Stimulated activated CD4-positive, alpha-beta T cell treated with anti-CD3 and anti-CD28 coated beads, Interleukin-2, amount 100 ng/mL, for 4 hours (primary cell): ENCODE measurements around the gene FAM168A.

Experiments used
- DNase-seq: peaks from one replicate; pipeline ENCODE4 v3.0.0-alpha.2; 2020; ENCODE audit warnings: low read depth

The FAM168A gene

DNA sequence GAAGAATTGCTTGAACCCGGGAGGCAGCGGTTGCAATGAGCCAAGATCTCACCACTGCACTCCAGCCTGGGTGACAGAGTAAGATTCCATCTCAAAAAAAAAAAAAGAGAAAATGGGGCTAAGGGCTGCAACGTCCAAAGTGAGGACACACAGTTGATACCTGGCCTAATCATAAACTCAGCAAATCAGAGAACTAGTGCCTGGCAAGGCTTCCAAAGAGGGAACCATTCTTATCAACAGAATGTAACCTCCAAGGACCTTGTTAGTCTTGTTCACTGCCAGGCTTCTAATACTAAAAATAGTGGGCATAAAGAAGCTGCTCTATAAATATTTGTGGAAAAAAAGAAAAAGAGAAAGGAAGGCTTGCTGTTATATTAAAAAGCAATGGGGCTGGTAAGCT is 42.3 kb downstream of the FAM168A start:
- no peak for DNase-seq

DNA sequence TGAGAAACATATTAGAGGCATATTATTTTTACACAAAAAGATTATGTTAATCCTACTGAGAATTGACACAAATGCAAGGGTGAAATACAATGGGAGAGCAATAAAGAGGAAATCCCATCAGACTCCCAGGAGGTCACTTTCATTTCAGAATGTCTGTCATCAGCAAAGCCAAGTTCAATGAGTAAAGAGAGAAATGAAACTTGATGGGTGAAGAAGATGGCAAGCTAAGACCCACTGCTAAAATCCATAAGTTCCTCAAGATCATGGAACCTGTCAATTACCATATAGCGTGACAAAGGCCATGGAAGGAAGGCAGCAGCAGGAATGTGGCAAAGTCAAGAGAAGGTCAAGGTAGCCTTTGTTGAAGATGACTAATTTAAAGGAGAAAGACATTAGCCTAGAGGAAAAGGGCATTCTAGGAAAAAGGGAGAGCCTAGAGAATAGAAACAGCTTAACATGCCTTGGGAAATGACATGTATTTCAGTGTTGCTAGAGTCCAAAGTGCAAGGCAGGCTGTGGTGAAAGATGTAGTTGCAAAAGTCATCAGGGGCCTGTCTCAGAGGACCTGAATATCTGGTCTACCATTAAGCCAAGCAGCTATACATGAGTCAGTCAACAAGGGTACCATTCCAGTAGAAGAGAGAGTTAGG is 43.1 kb downstream of the FAM168A start:
- DNase-seq, result no peak

DNA sequence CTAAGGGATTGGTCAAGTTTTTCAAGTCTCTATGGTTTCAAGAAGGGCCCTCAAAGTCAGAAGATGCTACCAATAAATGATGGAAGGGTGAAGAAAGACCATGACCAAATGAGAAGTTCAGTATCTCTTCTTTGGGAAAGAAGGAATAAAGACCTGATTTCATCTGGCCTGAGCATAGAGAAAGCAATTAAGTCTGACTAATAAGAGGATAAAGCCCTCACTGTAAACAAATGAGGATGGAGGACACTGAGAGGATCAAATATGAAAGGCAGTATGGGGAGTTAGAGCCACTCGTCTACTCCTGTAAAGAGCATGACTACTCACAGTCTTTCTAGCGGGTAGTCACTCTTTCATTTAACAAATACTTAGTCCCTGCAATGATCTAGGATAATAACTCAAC is 44.6 kb downstream of the FAM168A start:
- no peak for DNase-seq

DNA sequence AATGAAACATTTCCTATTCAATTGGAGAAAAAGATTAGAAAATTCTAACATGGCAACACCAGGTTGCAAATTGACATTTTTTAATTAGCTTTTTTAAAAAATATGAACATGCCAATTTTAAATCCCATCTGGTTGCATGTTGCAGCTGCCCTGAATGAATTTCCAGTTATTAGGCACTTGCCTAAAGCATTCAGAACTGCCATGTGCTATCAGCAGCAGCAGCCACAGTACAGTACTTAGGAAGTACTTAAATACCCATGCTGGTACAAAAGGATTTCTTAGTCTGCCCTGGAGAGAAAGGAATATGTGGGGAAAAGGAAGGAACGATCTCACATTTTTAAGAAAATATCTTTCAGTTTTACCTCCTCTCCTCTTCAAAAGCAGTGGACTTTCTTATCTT is 46.2 kb downstream of the FAM168A start:
- no peak for DNase-seq

DNA sequence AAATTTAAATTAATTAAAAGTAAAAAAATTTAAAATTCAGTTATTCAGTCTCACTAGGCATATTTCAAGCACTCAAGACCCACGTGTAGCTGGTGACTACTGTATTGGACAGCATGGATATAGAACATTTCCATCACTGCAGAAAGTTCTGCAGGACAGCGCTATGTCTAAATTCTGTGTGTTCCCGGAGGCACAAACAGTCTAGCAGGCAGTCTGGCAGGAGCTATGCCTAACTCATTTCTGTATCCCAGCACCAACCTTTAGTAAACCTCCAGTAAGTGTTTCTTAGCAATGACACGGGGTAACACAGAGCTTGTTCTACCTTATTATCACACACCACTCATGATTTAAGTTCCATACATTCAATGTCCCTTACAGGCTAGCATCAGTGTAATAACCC is 48.5 kb downstream of the FAM168A start:
- DNase-seq, result no peak

DNA sequence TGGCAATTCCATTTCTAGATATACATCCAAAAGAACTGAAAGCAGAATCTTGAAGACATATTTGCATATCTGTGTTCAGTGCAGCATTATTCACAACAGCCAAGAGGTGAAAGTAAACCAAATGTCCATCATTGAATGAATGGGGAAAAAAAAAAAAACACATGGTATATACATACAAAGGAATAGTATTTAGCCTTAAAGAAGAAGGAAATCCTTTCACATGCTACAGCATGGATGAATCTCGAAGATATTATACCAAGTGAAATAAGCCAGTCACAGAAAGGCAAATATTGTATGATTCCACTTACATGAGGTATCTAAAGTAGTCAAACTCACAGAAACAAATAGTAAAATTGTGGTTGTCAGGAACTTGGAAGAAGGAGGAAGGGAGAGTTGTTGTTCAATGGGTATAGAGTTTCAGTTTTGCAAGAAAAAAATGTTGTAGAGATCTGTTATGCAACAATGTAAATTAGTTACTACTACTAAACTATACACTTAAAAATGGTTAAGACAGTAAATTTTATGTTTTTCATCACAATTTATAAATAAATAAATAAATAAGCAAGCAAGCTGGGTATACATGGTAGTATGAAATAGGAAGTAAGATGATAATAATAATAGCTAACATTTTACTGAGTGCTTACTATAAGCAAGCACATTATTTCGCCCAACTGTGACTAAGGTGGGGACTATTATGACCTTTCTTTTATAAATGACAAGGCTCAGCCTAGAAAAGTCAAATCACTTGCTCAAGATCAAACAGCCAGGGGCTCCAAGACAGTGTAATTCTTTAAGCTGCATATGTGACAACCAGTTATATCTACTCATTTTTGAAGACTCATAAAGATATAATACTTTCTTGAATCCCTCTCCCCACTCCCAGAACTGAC is 50.0 kb downstream of the FAM168A start:
- no peak for DNase-seq

DNA sequence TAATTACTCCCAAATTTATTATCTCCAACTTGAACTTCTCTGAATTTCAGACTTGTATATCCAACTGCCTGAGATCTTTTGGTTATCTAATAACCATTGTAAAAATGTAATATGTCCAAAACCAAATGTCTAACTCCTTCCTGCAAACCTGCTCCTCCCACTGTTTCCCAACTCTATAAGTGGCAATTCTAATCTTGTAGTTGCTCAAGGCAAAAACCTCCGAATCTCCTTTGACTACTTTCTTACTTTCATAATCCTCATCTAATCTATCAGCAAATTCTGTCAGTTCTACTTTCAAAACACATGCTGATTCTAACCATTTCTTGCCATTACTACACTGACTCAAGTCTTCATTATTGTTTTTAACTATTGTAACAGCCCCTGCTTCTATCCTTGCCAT is 55.7 kb downstream of the FAM168A start:
- DNase-seq, result no peak

DNA sequence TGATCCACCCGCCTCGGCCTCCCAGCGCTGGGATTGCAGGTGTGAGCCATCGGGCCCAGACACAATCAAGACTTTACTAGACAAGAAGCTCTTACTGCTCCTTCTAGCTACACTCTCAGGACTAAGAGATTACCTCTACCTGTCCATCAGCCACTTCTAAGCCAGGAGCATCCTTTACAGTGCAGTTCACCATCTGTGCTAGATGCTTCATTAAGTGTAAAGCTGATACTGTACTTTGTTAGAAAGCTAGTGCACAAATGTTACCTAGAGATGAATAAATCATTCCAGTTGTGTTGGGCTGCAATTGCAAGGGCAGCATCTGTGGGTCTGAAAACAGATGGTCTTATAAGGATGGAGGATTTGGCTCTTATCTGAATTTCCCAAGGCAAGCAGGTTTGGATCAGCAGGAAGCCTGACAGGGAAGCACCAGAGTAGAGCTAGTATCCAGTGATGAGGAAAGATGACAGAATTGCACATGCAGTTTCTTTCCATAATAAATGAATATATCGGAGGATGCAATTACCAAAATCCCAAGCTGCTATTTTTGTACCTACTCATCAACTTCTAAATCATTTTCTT is 58.3 kb downstream of the FAM168A start:
- no peak for DNase-seq

DNA sequence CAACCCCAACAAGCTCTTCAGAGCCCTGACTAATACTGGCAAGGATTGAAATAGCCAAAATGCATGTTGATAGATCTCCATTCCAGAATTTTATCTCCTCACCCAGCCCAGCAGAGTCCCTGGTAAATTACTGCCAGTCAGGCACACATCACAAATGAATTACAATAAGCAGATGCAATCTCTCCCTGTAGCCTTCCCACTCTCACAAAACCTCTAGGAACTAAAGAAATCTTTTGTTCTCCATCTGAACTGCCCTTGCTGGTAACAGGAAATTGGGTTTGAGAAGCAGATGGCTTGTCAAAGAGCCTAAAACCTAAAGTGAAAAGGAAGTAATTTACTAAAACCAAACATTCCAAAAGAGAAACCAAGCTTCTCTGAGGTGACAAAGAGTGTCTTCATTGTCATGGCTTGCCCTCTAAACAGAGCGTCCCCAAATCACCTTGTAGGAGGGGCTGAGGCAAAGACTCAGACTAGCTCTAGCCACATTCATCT is 59.5 kb downstream of the FAM168A start:
- no peak for DNase-seq

DNA sequence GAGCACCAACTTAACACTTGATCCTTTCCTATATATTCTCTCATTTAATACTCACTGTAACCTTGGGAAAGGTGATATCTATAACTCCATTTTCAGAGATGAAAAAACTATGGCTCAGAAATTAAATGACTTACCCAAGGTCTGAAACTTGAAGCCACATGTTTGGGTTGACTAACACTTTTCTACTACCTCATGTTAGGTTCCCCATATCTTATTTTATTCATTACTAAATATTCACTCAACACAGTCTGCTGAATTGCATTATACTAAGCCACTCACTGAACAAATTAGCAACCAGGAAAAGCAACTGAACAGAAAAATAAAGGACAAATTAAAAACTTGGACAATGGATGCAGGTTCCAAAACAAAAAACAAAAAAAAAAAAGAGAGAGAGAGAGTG is 59.9 kb downstream of the FAM168A start:
- no peak for DNase-seq

DNA sequence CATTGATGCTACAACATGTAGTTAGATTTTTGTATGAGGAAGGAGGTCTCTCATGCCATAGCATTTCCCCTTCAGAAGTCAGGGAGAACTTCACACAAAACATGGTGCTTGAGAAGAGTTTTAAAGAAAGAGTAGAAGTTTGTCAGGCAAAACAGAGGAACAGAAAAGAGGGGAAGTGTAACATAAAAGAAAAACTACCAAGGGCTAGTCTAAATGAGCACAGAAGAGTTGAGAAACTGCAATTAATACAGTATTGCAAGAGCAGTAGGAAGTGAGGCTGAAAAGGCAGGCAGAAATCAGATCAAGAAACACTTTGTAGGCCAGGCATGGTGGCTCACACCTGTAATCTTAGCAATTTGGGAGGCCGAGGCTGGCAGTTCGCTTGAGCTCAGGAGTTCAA is 61.0 kb downstream of the FAM168A start:
- DNase-seq, result no peak

DNA sequence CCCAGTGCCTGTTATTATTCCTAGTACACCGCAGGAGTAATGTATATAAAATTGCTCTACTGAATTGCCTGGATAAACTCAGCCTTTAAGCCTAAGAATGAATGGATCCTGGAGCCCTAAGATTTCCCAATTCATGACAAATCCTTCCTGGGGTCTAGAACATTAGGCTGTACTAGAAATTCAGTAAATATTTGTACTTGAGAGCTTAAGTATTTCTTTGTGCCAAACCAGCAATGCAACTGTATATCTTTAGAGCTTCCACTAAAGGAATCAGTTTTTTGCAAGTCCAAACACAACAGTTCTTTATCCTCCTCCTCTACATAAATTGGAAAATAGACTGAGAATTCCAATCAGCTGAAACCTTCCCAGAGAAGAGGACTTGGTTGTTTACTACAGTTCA is 65.6 kb downstream of the FAM168A start:
- no peak for DNase-seq

DNA sequence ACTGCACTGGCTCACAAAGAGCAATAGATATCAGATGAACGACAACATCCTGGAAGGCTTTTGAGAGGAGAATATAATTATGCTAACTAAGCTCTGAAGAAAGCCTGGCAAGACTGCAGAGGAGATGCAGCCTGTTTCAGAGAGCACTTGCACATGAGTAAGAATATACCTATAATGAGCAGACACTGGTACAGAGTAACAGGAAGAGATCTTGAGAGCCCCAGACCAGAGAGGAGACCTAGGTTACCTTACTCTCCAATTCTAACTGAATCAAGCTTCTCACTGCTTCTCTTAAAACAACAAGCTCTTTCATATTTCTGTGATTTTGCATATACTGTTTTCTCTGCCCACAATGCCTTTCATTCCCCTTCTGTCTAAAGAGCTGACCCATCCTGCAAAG is 66.5 kb downstream of the FAM168A start:
- no peak for DNase-seq

DNA sequence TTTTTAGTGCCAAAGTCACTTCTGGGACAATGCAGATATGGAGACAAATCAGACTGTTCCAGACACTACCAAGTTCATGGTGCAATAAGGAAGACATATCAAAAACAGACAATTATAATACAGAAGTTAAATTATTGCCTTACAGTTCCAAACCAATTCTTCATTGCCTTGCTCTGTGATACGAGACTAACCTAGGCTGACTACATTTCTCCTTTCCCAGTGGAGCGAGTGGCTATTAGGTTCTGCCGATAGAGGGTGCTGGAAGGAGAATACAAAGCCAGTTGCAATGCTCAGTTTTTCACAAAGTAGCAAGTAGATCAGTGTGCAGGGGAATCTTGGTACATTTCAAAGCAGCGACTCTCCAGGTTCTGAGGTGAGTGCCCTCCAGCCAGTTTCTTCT is 67.8 kb downstream of the FAM168A start:
- no peak for DNase-seq

DNA sequence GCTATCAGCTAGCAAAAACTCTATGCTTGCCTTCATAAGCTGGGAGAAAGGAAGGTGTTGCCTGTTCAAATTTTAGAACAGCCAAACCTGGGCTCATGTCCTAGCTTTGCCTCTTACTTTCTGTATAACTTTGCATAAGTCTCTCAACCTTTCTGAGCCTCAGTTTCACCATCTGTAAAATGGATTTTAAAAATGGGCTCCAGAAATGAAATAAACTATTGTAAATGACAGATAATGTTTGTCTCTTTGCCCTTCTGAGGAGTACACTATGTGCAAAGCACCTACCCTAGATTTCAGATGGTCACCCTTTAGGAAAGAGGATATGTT is 68.7 kb downstream of the FAM168A start:
- DNase-seq, result no peak

DNA sequence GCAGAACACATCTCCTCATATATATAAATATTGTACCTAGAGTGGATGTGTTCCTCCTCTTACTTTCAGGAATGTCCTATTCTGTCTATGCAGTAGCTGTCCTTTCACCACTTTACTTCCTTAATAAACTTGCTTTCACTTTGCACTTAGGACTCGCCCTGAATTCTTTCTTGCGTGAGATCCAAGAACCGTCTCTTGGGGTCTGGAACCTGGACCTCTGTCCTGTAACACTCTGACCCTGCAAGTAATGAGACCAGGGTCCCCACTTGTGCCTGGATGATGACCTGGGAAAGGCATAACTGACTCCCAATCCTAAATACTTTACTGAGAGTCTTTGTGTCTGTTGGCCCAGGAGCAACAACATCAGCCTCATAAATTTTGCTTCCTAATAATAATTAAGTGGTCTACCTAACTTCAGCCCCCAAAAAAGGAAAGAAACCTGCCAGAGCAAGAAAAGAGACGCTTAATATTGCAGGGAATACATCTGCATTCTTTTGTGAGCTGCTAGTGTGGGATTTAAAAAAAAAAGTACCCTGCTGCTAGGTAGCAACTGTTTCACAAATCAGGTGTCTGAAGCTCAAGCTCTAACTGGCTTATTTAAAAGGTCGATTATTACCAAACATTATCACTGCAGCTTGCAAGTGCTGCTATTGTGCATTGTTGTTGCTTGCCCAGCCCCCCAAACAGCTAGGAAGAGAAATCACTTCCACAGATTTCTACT is 69.3 kb downstream of the FAM168A start:
- no peak for DNase-seq

DNA sequence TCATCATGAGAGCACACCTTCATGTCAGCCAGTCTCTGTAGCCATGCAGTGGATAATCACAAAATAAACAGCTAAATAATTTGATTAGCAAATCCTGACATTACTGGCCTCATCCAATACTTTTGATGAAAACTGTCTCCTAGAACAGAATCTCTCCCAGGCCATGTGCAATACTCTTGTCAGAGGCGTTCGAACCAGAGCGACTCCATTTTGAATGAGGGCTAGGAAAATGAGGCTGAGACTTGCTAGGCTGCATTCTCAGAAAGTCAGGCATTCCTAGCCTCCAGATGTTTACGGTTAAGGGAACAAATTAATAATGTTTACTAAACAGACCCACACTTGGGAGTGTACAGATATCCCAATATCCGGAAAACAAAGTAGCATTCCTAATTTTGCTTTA is 69.9 kb downstream of the FAM168A start:
- no peak for DNase-seq

DNA sequence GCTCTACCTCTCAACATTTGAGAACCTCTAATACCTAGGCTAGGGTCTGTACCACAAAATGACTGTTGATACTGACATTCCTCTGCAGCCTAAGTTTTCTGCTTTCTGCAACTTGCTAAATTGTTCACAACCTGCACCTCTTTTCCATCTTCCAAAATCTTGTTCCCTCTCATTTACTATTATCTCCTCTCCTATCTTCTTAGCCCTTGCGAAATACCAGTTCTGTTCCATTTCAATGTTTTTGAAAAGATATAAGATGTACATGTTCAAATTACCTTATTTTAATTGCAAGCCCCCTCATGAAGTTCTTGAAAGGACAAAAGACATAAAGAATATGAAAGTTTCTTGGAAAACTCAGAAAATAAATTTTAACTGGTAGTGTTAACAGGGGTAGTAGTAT is 72.3 kb downstream of the FAM168A start:
- DNase-seq, result no peak

DNA sequence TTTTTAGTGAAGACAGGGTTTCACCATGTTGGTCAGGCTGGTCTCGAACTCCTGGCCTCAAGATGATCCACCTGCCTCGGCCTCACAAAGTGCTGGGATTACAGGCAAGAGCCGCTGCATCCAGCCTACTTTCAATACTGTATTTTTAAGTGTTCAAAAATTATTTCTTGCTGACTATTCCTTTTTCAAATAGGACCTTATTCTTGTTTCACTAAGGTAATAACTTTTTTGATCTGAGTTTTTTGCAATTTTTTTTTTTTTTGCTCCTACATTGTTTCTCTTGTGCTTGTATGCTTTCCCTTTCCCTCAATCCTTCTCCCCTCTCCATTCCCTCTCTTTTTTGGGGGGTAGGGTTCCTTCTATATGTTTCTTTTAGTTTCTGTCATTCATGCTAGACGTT is 73.1 kb downstream of the FAM168A start:
- DNase-seq, result no peak

DNA sequence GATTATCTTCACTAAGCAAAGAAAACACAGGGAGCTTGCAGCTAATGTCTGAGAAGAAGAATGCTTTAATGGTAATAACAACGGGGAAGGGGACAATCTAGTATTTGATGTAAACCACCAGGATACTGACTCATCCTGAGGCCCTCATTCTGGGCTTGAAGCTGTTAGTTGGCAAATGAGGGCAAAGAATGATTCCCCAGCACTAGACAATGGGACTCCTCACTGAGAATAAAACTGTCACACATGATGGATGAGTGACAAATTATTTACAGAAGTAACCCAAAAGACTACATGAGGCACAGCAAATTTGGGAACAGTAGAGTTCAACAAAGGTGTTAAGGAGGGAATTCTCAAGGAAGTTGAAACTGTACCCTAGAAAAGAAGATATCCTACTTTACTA is 76.3 kb downstream of the FAM168A start:
- DNase-seq, result no peak

DNA sequence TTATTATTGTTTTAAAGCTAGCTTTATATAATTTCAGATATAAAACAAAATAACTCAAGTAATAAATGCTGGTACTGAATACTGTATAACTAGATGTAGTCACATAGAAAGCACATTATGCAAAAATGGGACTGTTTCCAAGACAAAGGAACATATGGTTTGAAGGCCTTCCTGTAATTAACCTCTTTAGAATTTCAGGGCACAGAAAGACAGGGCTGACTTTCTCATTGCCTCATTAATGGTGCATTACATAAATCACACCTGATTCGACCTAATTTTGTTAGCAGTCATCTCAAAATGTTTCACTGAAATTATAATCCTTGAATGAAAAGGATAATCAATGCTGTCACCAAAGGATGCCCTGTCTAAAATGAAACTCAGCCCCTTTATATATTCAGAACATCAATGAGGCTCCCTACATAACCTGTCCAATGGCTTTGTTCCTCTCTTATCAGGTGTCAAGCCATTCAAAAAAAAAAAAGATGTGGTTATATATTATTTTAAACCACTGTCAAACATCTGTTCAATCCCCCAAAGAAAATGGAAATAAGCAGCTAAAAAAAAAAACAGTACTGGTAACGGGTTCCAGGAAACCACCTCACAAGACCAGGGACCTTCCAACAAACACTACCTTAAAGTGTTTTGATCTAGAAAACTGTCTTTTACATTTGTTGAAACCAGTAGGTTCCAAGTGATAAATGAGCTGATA is 77.4 kb downstream of the FAM168A start:
- DNase-seq, result no peak

DNA sequence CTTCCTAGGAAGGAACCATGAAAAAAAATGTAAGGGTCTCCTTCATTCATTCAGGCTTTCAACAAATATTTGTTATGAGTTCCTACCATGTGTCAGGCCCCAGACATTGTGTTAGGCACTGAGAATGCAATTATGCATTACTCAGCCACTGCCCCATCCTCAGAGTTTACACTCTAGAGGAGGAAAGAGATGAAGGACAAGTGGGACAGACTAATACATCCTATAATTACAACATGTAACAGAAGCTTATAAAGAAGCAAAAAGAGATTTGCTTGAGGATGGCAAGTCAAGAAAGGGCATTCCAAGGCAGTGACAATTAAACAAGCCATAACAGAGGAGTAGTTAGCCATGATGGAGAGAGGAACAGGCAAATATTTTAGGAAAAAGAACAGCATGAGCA is 78.6 kb downstream of the FAM168A start:
- no peak for DNase-seq
